ENCODE data around the gene ARID4A.
A peak's percentile ranks its signal among the peaks of the same experiment; 100 is the strongest.
"Not testable (repeated sequence)": the region's sequence is repeated elsewhere in the genome, so short reads cannot be mapped to it uniquely, and the experiment has no call there.

ARID4A gene

GRCh38 chr14:58353516-58354299, 55.4 kb downstream of the ARID4A start:
- no peak overlapping the region for H3K4me3 ChIP-seq (ENCODE audit: low read depth, low read length)
- no peak for DNase-seq (ENCODE audit: low read depth)

GRCh38 chr14:58354808-58355207, 56.5 kb downstream of the ARID4A start:
- DNase-seq (ENCODE audit: low read depth), result no peak

GRCh38 chr14:58356268-58356667, 57.9 kb downstream of the ARID4A start:
- no peak overlapping the region for H3K4me3 ChIP-seq (ENCODE audit: low read depth, low read length)
- DNase-seq (ENCODE audit: low read depth), result no peak

More at GRCh38 chr14:58354808-58355207, 56.5 kb downstream of the ARID4A start:
- no peak overlapping the region for H3K4me3 ChIP-seq (ENCODE audit: low read depth, low read length)

GRCh38 chr14:58362272-58362671, 63.9 kb downstream of the ARID4A start:
- not testable (repeated sequence) for DNase-seq (ENCODE audit: low read depth); H3K4me3 ChIP-seq (ENCODE audit: low read depth, low read length)

- DNase-seq (ENCODE audit: low read depth), result no peak
- no peak overlapping the region for H3K4me3 ChIP-seq (ENCODE audit: low read depth, low read length)
These were observed 64.5 kb downstream of the ARID4A start for GRCh38 chr14:58362798-58363412.

- DNase-seq (ENCODE audit: low read depth), result no peak
These were observed 66.0 kb downstream of the ARID4A start for GRCh38 chr14:58364316-58364715.

GRCh38 chr14:58367296-58367695, 68.9 kb downstream of the ARID4A start:
- H3K4me3 ChIP-seq (ENCODE audit: low read depth, low read length), result no peak overlapping the region
- DNase-seq (ENCODE audit: low read depth), result no peak

More at GRCh38 chr14:58364316-58364715, 66.0 kb downstream of the ARID4A start:
- no peak overlapping the region for H3K4me3 ChIP-seq (ENCODE audit: low read depth, low read length)

GRCh38 chr14:58368956-58369355, 70.6 kb downstream of the ARID4A start:
- DNase-seq (ENCODE audit: low read depth), result no peak
- no peak overlapping the region for H3K4me3 ChIP-seq (ENCODE audit: low read depth, low read length)

GRCh38 chr14:58376791-58377190, 78.4 kb downstream of the ARID4A start:
- no peak for DNase-seq (ENCODE audit: low read depth)
- no peak overlapping the region for H3K4me3 ChIP-seq (ENCODE audit: low read depth, low read length)

- DNase-seq (ENCODE audit: low read depth), result no peak
- no peak overlapping the region for H3K4me3 ChIP-seq (ENCODE audit: low read depth, low read length)
These were observed 92.5 kb downstream of the ARID4A start for GRCh38 chr14:58390830-58391229.

- no peak for DNase-seq (ENCODE audit: low read depth)
- H3K4me3 ChIP-seq (ENCODE audit: low read depth, low read length), result peak overlapping the region; percentile 44
These were observed 97.1 kb downstream of the ARID4A start for GRCh38 chr14:58395562-58395811.

- no peak for DNase-seq (ENCODE audit: low read depth)
- peak within 1 kb of the TSS; percentile 44 for H3K4me3 ChIP-seq (ENCODE audit: low read depth, low read length)
These were observed 97.7 kb downstream of the ARID4A start, which contains the start of gene TOMM20L for GRCh38 chr14:58395812-58396788. Gene TOMM20L, plus strand, starts transcription at chr14:58395930. Its CDS starts 28 bp downstream, at chr14:58395958.

GRCh38 chr14:58397156-58397555, 98.8 kb downstream of the ARID4A start:
- H3K4me3 ChIP-seq (ENCODE audit: low read depth, low read length), result no peak overlapping the region
- DNase-seq (ENCODE audit: low read depth), result no peak

GRCh38 chr14:58398495-58398894, 100.1 kb downstream of the ARID4A start:
- no peak for DNase-seq (ENCODE audit: low read depth)
- no peak overlapping the region for H3K4me3 ChIP-seq (ENCODE audit: low read depth, low read length)

- no peak for DNase-seq (ENCODE audit: low read depth)
- no peak overlapping the region for H3K4me3 ChIP-seq (ENCODE audit: low read depth, low read length)
These were observed 100.5 kb downstream of the ARID4A start for GRCh38 chr14:58398895-58399294.

GRCh38 chr14:58401587-58401986, 103.2 kb downstream of the ARID4A start:
- no peak for DNase-seq (ENCODE audit: low read depth)
- no peak overlapping the region for H3K4me3 ChIP-seq (ENCODE audit: low read depth, low read length)

GRCh38 chr14:58408681-58409215, 110.4 kb downstream of the ARID4A start:
- no peak overlapping the region for H3K4me3 ChIP-seq (ENCODE audit: low read depth, low read length)
- DNase-seq (ENCODE audit: low read depth), result no peak

- DNase-seq (ENCODE audit: low read depth), result no peak
- no peak overlapping the region for H3K4me3 ChIP-seq (ENCODE audit: low read depth, low read length)
These were observed 116.5 kb downstream of the ARID4A start for GRCh38 chr14:58414845-58415244.

GRCh38 chr14:58415636-58416547, 117.5 kb downstream of the ARID4A start:
- DNase-seq (ENCODE audit: low read depth), result no peak
- H3K4me3 ChIP-seq (ENCODE audit: low read depth, low read length), result no peak overlapping the region

Measured in skeletal muscle cell (primary cell).